NCI-H526 (cell line): ENCODE results near the gene SUSD2.

ENCODE experiments used
- DNase-seq, 2 experiments: peaks; one replicate each; lab custom pipeline; 2025; lab: John Stamatoyannopoulos, UW

SUSD2 gene

DNA sequence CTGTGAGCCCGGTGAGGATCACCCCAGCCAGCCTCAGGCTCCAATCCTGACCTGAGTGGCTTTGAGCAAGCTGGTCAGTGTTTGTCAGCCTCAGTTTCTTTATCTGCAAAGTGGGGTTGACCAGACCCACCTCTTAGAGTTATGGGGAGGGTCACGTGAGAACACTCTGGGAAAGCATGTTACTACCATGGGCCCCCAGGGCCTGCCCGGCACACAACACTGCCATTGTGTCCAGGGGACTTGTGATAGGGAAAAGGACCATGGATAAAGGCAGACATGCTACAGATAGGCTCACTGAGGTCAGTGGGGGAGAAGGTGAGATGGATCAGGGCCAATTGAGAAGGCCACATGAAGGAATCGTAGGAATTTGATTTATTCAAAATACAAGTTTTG is 32.1 kb upstream of the SUSD2 start:
- no peak for DNase-seq

DNA sequence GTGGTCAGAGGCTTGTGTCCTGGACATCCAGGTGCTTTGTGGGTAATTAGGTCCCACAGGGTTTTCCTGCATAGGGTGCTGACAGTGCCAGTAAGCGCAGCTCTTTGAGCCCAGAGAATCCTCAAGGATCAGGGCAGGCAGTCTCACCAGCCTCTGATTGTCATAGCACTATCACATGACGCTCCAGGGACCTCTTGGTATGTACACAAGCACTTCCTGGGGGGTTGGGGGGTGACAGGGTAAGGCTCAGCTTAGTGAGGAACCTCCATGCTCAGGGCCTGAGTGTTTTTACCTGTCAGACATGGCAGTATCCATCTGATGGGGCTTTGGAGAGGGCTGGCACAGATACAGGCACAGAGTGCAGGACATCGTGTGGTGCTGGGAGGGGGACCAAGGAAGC is 27.9 kb upstream of the SUSD2 start:
- DNase-seq, result no peak

DNA sequence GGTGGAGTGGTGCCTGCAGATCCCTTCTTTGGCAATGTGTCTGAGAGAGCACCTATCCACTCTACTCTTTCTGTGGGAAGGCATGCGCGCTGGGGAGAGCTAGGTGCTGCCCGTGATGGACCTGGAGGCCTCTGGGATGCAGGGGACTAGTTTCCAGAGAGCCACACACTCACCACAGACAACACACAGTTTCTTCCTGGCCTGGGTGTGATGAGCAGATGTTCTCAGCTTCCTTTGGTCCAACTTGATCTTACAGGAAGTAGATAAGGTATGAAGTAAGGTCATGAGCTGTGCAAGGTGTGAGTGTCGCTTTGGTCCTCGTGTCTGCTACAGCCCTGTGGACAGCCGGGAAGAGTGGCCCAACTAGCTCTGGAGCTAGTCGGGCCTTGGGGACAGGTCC is 27.3 kb upstream of the SUSD2 start:
- DNase-seq, result no peak

DNA sequence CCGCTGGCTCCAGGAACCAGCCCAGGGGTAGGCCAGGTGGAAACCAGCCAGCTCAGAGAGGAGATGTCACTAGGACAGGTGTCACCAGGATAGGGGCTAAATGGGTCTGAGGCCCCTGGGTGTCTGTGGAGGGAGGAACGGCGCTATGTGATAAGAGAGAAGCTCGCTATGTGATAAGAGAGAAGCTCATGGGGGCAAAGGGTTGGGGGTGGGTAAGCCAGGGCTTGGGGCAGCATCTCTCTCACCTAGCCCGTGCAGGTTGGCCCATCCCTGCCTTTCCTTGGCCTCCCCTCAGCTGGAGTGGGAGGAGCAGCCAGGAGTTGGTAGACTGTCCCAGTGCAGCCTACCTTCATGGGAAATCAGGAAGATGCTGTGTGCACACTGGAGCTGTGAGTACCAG is 26.5 kb upstream of the SUSD2 start:
- no peak for DNase-seq

DNA sequence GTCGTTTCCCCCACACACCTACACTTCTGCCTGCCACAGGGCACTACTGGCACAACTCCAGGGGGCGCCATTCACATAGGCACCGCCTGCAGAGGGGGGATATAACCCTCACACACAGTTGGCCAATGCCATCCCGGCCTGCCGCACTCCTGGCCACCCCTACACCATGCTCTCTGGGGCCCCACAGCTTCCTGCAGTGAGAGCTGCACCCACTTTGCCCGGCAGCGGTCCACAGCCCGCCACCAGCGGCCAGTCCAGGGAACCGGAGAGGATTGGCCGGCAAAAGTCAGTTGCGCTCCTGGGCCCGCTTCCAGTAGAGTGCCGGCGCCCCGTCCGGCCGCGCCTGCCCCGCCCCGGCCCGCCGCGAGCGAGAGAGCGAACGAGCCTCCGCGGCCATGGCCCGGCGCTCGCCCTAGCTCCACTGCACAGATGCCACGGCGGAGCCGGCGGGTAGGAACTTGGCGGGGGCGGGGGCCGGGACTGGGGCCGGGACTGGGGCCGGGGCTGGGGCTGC is 25.6 kb upstream of the SUSD2 start:
- DNase-seq, result peak in 1 of 2 experiments; percentile 53

DNA sequence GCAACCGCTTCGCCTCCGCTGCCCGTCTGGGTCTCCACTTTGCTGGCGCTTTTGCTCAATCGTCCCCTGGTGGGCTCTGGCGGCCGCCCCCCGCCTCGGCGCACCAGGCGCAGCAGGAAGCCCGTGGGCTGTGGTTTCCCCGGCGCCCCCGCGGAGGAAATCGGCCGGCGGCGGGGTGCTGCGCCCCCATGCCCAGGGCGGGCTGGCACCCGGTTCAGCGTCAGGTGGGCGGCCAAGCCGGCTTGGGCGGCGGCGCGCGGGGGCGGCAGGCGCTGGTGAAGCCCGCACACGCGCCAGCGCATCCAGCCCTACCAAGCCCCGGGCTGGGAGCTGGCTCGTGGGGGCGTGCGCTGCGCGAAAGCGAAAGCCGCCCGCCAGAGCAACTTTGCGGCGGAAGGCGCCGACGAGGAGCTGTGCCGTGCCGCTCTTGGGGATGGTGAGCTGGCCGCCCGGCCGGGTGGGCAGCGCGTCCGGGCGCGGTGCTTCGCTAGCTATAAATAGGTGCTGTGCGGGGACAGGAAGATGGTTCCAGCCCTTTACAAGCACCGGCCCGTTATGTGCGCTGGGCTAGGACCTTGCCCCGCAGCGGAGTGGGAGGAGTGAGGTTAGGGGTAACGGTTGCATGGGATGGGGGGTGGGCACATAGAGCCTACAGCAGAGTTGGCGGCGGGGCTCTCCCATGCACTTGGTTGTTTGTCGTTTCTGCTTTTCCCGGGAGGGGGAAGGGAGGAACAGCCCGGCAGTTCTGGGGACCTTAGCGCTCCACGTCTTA is 25.0 kb upstream of the SUSD2 start:
- peak in 1 of 2 experiments; percentile 77 for DNase-seq

DNA sequence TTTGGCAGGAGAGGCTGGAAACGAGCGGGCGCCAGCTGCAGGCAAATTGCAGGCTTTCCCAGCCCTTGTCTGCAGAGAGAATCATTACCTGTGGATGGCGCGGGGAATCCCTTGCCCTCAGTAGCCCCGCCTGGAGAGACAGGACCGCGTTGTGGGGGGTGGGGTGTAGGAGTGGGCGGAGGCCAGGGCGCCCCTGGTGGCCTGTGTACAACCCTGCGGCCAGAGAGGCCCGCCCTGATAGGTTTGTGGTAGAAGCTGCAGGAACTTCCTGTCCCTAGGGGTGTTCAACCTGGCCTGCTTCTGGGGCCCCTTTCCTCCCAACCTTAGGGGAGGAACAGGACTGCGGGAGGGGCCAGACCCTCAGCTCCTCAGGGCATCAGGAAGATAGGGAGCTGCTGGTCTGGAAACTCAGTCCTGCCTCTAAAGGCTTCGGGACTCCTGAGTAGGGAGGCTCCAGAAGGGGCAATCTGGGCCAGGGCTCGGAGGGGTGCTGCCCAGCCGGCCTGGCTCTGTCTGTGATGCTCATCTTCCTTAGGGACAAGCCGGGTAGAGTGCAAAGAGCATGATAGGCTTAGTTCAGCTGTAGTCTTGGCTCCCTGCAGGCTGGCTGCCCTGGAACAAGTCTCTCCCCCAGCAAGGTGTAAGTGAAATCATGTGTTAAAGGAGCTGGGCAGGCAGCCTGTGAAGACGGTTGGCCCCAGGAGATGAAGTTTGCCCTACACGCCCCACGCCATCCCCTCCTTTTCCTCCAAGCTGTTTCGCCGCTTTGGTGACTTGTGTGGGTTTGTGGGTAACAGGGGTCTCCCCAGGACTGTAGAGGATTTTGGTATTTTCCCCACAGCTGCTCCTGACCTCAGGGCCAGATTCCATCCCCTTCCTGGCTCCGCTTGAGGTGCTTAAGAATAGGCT is 24.1 kb upstream of the SUSD2 start:
- DNase-seq, result peak; percentile 86 to 95

DNA sequence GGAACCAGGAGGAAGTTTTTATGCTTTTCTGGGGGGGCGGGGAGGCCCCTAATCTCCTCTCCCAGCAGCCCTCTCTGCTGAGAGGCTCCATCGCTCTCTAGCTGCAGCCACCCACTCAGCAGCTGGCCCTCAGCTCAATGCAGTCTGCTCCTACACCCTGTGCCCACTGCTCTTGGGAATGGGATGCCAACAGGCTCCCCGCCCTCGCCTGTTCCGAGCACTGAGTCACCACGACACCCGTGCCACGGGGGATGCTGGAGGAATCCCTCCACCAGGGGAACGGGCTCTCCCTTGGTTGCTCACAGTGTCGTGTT is 23.5 kb upstream of the SUSD2 start:
- DNase-seq, result no peak

DNA sequence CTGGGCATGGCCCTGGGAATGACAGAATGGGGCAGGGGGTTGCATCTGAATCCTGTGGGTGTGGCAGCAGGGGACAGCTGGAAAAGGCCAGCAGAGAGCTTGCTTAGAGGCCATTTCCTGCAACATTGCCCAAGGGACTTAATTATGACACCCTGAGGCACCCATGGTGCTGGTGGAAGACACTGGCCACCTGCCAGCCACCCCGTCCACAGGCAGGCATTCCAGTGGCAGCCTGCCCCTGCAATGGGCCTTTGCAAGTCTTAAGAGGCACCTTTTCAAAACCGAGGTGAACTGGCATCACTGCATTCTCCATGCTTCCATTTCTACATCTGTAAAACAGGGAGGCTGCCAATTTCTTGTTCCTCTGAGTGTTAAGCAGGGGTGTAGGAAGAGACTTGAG is 21.6 kb upstream of the SUSD2 start:
- no peak for DNase-seq

DNA sequence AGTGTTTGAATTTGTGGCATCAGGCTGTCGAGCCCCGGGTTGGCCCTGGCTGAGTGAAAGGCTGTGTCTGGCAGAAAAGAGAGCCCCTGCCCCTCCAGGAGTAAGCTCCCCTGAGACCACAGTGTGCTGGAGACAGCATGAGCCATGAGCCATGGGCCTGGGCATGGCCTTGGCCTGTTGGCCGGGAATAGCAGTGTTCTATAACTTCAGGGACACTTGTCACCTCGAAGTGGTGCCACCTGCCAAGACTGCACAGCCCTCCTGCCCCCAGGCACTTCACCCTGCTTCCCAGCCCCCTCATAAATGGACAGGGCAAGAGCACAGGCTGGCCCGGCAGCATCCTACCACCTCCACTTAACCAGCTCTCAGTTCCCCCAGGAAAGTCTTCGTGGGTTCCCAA is 20.7 kb upstream of the SUSD2 start:
- DNase-seq, result no peak

DNA sequence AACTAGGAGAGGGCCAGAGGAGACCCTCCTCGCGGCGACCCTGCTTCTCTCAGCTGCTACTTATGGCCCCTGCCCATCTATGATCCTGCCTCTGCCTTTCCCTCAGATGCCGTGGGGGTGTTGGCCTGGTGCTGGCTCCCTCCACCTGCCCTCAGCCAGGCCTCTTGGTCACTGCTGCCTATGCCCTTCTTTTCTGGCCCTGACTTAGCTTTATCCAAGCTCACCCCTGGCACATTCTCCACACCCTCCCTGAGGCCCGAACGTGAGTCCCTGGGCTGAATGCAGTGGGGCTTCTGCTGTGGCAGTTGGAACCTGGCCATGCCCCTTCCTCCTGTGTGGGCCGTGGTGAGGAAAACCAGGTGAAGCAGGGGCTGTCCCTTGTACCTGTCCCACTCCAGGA is 19.8 kb upstream of the SUSD2 start:
- DNase-seq, result no peak

DNA sequence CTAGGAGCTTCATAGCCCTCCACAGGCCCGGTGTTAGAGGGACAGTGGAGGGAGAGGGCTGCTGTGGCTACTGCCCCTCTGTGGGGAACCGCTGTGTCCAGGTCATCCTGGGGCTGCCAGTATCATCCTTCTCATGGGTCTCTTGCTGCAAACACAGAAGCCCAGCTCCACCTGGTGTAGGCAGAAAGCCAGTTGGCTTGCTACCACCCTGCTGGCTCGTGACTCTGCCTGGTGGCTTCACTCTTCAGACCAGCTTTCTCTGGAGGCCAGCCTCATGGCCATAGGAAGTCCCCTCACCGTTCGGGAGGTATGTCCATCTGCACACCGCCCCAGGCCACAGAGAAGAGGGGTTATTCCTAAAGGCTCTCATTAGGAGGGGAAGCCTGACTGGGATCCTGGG is 19.4 kb upstream of the SUSD2 start:
- no peak for DNase-seq

DNA sequence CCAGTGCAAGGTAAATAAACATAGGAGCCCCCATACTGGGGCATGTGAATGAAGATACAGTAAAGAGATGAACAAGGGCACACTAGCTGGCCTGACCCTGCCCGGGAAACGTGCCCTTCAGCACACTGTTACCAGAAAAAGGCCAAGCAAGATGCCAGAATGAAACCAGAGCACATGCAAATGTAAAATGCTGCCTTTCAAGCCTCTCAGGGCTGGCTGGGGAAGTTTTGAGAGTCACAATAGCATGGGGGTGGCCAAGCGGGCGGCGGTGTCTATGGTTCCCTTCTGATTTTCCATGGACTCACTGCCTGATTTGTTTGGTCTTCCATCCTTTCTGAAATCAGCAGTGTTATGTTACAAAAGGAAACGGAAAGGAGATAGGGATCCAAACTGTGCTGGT is 18.9 kb upstream of the SUSD2 start:
- peak; percentile 62 to 72 for DNase-seq

DNA sequence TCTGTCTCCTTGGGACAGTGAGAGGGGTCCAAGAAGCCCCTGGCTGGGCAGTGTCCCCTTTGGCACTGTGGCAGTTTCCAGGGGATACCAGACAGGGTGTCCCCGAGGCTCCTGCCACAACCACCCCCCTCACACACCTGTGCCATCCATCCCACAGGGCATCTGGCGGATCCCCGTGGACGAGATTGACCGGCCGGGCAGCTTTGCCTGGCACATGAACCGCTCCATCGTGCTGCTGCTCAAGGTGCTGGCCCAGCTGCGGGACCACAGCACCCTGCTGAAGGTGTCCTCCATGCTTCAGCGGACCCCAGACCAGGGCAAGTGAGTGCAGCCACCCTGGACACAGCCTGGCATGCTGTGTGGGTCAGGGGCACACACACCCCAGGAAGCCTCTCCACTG is 17.0 kb upstream of the SUSD2 start:
- DNase-seq, result no peak

DNA sequence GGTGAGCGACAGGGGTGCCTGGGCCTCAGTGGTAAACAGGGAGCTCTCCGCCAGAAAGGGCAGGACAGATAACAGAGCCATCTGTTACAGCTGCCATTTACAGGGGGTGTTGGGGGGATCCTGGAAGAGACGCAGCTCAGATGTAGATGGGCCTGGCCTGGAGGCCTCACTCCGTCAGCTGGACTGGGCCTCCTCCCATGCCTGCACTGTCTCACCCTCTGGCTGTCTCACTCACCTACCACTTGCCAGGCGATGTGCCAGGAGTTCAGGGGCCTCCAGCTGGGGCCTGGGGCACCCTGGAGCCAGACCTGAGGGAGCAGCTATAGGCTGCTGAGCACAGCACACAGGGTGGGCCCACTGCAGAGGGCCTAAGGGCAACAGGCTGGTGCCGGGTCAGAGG is 16.3 kb upstream of the SUSD2 start:
- no peak for DNase-seq

DNA sequence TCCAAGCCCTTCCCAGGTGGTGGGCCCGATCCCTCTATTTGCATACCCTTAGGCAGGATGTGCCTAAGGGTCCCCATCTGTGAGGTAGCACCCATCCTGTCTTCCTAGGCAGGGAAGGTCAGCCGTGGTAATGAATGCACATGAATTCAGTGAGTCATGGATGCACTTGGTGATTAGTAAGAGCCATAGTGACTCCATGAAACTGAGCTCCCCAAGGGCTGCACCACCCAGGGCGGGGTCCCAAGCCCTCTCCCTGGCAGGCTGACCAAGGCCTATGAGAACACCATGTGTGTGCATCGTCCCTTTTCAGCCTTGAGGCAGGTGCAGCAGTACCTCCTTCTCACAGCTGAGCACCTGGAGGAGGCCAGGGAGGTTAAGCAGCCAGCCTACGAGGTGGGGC is 15.6 kb upstream of the SUSD2 start:
- no peak for DNase-seq

DNA sequence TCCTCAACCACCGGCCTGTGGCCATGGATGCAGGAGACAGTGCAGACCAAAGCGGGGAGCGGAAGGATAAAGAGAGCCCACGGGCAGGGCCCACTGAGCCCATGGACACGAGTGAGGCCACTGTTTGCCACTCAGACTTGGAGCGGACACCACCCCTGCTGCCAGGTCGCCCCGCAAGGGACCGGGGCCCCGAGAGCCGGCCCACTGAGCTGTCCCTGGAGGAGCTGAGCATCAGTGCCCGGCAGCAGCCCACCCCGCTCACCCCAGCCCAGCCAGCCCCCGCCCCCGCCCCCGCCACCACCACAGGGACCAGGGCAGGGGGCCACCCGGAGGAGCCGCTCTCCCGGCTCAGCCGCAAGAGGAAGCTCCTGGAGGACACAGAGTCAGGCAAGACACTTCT is 14.5 kb upstream of the SUSD2 start:
- no peak for DNase-seq

DNA sequence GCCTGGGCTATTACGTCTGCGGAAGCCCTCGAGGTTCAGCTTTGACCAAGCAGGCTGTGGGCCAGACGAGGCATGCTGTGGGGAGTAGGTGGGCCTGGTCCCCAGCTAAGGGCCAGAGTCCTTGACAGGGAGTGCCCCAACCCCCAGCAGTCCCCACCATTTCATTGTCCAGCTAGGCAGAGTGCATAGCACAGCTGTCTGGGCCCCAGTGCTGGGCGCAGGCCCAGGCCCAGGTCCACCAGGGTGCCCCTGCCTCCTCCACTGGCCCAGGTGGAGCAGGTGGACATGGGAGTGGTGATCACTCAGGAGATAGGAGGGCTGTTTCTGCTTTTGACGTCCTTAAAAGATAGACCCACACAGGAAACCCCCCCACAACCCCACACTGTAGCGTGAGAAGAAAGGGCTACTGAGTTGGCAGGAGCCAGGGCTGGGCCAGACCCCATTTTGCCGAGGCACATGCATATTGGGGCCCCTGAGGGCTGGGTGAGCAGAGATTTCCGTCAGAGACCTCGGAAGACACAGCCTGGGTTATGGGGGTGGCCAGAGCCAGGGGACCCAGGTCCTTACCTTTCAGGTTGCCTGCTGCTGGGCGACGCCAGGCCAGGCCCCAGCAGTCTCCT is 11.7 kb upstream of the SUSD2 start:
- no peak for DNase-seq

DNA sequence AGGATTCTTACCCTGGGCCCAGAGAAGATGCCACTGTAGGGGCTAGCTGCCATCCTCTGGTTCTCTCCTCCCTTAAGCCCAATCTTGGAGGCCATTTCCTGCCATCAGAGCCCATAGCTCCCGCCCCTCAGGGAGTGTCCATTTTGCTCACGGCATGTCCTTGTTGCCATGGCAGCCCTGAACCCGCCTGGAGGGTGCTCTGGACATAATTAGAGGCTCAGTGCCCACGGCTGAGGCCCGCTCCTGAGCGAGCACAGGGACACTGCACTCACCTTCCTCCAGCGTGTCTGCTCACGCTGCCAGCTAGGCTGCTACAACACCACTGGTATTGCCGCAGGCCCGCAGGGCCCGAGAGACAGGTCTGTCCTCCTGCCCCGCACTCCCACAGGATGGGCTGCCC is 11.1 kb upstream of the SUSD2 start:
- no peak for DNase-seq

DNA sequence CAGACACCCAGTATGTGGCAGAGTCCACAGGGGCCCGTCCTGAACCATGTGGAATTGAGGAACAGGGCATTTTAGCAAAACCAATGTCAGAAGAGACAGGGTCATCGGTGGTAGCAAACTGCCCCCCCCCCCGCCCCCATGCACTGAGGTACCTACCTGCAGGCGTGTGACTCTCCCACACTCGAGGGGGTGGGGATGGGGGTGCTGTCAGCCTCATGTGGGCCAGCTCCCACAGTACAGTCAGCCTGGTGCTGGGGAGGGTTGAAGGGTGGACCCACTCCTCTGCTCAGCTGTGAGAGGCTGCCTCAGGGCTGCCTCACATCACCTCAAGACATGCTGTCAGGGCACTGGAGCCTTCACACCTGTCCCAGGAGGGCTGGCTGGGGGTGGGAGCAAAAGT is 10.7 kb upstream of the SUSD2 start:
- no peak for DNase-seq

DNA sequence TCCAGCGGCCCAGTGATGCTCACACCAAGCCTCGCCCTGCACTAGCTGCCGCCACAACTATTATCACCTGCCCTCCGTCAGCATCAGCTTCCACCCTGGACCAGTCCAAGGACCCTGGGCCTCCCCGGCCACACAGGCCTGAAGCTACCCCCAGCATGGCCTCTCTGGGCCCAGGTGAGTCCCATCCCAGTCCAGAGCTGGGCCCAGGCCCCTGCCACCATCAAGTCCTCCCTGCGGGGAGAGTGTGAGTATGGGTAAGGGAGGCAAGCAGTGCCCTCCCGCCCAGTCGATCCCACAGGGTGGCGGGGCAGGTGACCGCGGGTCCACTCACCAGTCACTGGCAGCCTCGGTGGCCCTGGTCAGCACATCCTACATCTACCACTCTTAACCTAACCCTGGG is 9.5 kb upstream of the SUSD2 start:
- DNase-seq, result no peak

DNA sequence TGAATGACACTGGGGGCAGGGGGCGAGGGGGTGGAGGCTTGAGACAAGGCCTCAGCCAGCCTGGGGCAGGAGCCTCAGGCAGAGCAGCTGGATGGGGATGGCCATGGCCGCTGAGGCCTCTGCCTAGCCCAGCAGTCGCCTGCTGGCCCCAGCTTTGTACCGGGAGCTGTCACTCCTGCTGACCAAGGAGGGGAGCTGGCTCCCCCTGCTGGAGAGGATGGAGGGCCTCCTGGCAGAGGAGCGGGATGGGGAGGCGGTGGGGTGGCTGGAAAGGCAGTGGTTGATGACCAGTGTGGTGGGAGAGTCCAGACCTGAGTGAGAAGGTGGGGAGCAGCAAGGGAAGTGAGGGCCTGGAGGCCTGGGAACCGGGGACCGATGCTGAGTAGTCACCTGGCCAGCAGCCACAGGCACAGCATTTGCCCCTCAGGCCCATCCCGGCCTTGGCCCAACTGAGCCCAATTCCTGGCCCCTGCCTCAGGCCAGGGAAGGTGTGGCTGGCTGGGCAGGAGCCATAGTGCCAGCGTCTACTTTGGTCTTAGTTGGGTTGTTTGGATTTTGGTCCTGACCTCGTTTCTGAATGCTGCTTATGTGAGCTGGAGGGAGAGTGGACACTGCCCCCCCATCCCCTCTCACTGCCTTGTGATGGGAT is 6.0 kb upstream of the SUSD2 start:
- peak in 1 of 2 experiments; percentile 56 for DNase-seq
